Lung (tissue), 12 donors: ENCODE results near the gene BCO1. TPM values are rescaled to one million over a fixed set of nuclear protein-coding genes. Genes with fewer than 3 reads are reported as not detected.

Experiments used
- ATAC-seq: fragments of 200-7000 bp; cut with Tn5 transposase; one replicate; pipeline ENCODE4 v1.9.1; 2020; ENCODE audit warnings: moderate number of reproducible peaks; ENCODE audit not compliant: insufficient read depth, low FRiP score
- DNase-seq, 3 donors: peaks; one replicate each; pipeline ENCODE4 v3.0.0-alpha.2; 2013 to 2017
- H3K27ac ChIP-seq, 2 donors: one replicate each; pipeline ENCODE4 v1.5.1; 2013; ENCODE audit warnings: mild to moderate bottlenecking in 2 of 2, moderate library complexity in 2 of 2, control low read depth in 1 of 2, inconsistent platforms in 1 of 2, low read depth in 1 of 2, low read length in 1 of 2
- H3K27me3 ChIP-seq, 3 donors: one replicate each; pipeline ENCODE4 v1.5.1; 2013; ENCODE audit warnings: low read length in 2 of 3; ENCODE audit not compliant: control insufficient read depth in 3 of 3, insufficient read depth in 3 of 3
- H3K36me3 ChIP-seq, 4 donors: one replicate each; pipeline ENCODE4 v1.5.1; 2013; ENCODE audit warnings: low read length in 4 of 4, mild to moderate bottlenecking in 1 of 4, moderate library complexity in 1 of 4; ENCODE audit not compliant: control insufficient read depth in 4 of 4, insufficient read depth in 4 of 4
- H3K4me1 ChIP-seq, 5 donors: one replicate each; pipeline ENCODE4 v1.5.1; 2013; ENCODE audit warnings: low read length in 5 of 5, mild to moderate bottlenecking in 2 of 5, moderate library complexity in 1 of 5; ENCODE audit not compliant: control insufficient read depth in 5 of 5, insufficient read depth in 5 of 5
- H3K4me3 ChIP-seq: one replicate; pipeline ENCODE4 v1.5.1; 2013; ENCODE audit warnings: mild to moderate bottlenecking, control low read depth, moderate library complexity
- H3K9ac ChIP-seq, 2 donors: one replicate each; pipeline ENCODE4 v1.5.1; 2013; ENCODE audit warnings: low read length in 2 of 2, control low read depth in 1 of 2; ENCODE audit not compliant: insufficient read depth in 1 of 2
- H3K9me3 ChIP-seq, 4 donors: one replicate each; pipeline ENCODE4 v1.5.1; 2013; ENCODE audit warnings: low read length in 3 of 4, mild to moderate bottlenecking in 1 of 4, moderate library complexity in 1 of 4; ENCODE audit not compliant: control insufficient read depth in 4 of 4, insufficient read depth in 3 of 4
- WGBS, 2 donors: extraction: QIAGEN DNeasy Blood & Tissue Kit; methylation state at CpG; one replicate each; pipeline ENCODE4 v1.1.7; 2013; 5-methylcytosine and 5-hydroxymethylcytosine counted together
- polyA plus RNA-seq, 2 donors: library from polyadenylated mRNA; stranded (reverse); fragments of 200-250 nt; gene quantifications; one replicate each; pipeline ENCODE4 v1.2.1, GENCODE V29; 2013
- total RNA-seq, 2 donors: library from RNA; depleted of rRNA in 1 of 2; stranded (reverse); fragments of >200 nt in 1 of 2; gene quantifications; one replicate each; pipeline ENCODE4 v1.2.1, GENCODE V29; 2014 to 2021
- TF ChIP-seq, protein P1 (sequence below): IDR thresholded peaks from 2 replicates; pipeline ENCODE4 v1.5.1; 2012; ENCODE audit warnings: mild to moderate bottlenecking; ENCODE audit errors: control extremely low read depth, extremely low read depth
- donor health status: control.
- donor health status: control.
- donor health status: Bipolar disorder and iron deficiency.
- donor health status: healthy.
- donor health status: DM: yes; HTN: yes; CAD: no.

Gene BCO1
- total and polyA plus RNA-seq, 4 donors = 0.06 to 0.77 (median 0.23) TPM

DNA sequence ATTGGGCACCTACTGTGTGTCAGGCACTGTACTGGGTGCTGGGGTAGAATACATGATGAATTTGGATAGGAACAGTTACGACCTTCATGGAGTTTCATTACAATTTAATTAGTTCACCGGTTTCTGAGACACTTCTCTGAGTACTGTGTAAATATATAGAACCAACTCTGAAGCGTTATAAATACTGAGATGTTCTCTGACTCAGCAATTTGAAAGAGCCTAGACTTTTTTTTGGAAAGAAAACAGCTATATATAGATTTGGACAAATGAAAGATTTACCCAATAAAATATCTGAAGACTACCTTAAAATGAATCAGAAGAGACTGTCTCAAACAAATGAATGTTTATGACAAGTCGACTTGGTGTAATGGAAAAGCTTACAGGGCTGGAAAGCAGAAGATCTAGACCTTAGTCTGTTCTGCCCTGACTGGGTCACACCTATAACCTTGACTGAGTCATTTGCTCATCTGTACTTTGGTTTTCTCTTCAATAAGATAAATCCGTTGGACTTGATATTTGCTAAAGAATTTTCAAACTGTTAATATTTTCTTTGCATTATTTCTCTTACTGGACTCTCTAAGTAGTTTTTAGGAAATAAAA lies 71.7 kb downstream of the BCO1 start:
- no peak for ATAC-seq
- H3K4me1 ChIP-seq = peaks cover 7 to 12% (median 9%) of the 10 kb centered on the region in 5 donors
- DNase-seq = no peak
- no peaks in the 10 kb centered on the region for H3K9me3 ChIP-seq
- peaks cover 0 to 4% (median 0%) of the 10 kb centered on the region in 4 donors for H3K36me3 ChIP-seq
- H3K9ac ChIP-seq = no peak overlapping the region
- H3K27me3 ChIP-seq = no peaks in the 10 kb centered on the region
- 80 to 82% methylated on average over 5 of the region's 5 CpGs for WGBS, 2 donors
- H3K4me3 ChIP-seq = no peak overlapping the region
- no peak overlapping the region for H3K27ac ChIP-seq
- TF ChIP-seq, protein P1, sequence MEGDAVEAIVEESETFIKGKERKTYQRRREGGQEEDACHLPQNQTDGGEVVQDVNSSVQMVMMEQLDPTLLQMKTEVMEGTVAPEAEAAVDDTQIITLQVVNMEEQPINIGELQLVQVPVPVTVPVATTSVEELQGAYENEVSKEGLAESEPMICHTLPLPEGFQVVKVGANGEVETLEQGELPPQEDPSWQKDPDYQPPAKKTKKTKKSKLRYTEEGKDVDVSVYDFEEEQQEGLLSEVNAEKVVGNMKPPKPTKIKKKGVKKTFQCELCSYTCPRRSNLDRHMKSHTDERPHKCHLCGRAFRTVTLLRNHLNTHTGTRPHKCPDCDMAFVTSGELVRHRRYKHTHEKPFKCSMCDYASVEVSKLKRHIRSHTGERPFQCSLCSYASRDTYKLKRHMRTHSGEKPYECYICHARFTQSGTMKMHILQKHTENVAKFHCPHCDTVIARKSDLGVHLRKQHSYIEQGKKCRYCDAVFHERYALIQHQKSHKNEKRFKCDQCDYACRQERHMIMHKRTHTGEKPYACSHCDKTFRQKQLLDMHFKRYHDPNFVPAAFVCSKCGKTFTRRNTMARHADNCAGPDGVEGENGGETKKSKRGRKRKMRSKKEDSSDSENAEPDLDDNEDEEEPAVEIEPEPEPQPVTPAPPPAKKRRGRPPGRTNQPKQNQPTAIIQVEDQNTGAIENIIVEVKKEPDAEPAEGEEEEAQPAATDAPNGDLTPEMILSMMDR = no peak

DNA sequence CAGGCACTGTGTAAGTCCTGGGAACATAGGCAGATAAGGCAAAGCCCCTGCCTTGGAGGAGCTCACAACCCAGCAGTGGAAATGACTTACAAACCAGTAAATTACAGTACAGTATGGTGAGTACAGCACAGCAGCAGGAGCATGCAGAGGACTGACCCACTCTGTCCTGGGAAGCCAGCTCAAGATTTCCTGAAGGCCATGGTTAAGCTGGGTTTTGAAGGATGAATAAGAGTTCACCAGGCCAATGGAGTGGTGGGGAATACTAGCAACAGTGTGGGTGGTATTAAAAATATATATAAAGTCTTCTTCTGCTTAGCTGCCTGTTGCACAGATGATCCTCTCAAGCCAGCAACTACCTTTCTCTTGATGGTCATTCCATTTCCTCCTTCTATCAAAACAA lies 73.3 kb downstream of the BCO1 start:
- Histone ChIP-seq H3K27ac (no peak overlapping the region), H3K9me3 (no peaks in the 10 kb centered on the region), H3K27me3 (no peaks in the 10 kb centered on the region), H3K9ac (no peak overlapping the region), H3K36me3 (peaks cover 0 to 4% (median 0%) of the 10 kb centered on the region in 4 donors), H3K4me3 (no peak overlapping the region), H3K4me1 (peaks cover 7 to 15% (median 14%) of the 10 kb centered on the region in 5 donors)
- TF ChIP-seq, protein P1 = no peak
- DNase-seq (no peak), ATAC-seq (no peak)

DNA sequence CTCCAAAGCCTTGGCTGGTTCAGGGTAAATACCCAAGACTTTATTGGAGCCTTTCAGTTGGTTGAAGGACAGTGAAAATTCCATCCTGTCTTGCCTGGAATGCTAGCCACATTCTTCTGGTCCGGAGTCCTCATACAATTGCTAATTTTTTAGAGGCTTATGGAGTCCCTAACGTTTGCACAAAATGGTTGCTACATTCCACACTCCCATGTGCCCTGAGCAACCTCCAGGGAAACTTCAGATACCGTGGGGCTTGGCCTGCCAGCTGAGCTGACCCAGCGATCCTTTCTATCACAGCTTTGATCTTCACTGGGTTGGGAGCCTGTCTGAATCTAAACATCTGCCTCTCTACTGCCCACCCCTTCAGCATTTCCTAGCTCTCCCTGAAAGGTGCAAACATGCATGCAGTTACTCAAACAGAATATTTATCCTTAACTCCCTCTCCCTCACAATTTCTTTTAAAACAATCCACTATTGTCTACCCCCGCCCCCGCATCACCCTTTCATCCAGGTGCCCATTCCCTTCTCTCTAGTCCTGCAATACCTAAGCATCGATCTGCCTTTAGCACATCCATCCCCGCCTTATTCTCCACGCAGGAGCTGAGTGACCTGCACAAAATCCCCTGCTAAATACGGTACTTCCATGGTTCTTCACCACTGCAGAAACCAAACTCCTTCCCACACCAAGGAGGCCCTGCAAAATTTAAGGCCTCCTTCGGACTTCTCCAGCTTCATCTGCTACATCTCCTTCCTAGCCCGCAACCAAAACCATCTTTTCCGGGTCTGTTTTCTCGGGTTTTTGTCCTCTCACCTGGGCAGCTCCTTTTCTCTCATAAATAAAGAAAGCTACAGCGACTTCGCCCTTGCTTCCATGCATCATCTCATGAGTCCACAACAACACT lies 75.5 kb downstream of the BCO1 start:
- TF ChIP-seq, protein P1 = no peak
- ATAC-seq = no peak
- 5 to 7% methylated on average over 16 of the region's 16 CpGs for WGBS, 2 donors
- no peaks in the 10 kb centered on the region for H3K9me3 ChIP-seq
- H3K4me3 ChIP-seq = peak overlapping the region; percentile 98
- DNase-seq = peak in 1 of 3 donors; percentile 13
- H3K27ac ChIP-seq = peak overlapping the region; percentile 38 to 74
- peaks cover 7 to 15% (median 10%) of the 10 kb centered on the region in 5 donors for H3K4me1 ChIP-seq
- peaks cover 0 to 4% (median 0%) of the 10 kb centered on the region in 4 donors for H3K36me3 ChIP-seq
- no peaks in the 10 kb centered on the region for H3K27me3 ChIP-seq
- H3K9ac ChIP-seq = peak overlapping the region; percentile 63 to 95
